HepG2 (cell line): ENCODE measurements around the gene THADA.

Experiments
- EP300 ChIP-seq, 3 experiments: sonication (generic) in 1 of 3; formaldehyde crosslinking in 1 of 3; IDR thresholded peaks; 2 replicates each; pipeline versions ENCODE4 v1.5.1 to v1.6.1; 2011 to 2020; ENCODE audit warnings: low read depth in 2 of 3, low read length in 2 of 3, borderline replicate concordance in 1 of 3, improper control_type of control experiment in 1 of 3, mild to moderate bottlenecking in 1 of 3, missing genetic modification reagents in 1 of 3, moderate library complexity in 1 of 3
- GTF3A ChIP-seq: sonication (generic); formaldehyde crosslinking; conservative IDR thresholded peaks from 2 replicates; pipeline ENCODE4 v1.4.0; 2020; ENCODE audit warnings: mild to moderate bottlenecking, missing genetic modification reagents
- POLR2AphosphoS2 ChIP-seq: IDR thresholded peaks from 2 replicates; pipeline ENCODE4 v1.6.1; 2011; ENCODE audit warnings: low read depth, low read length, improper control_type of control experiment
- POLR2AphosphoS5 ChIP-seq: IDR thresholded peaks from 2 replicates; pipeline ENCODE4 v1.6.1; 2012; ENCODE audit warnings: low read depth, low read length
- ZNF17 ChIP-seq: sonication (generic); formaldehyde crosslinking; IDR thresholded peaks from 2 replicates; pipeline ENCODE4 v1.5.0; 2020; ENCODE audit warnings: mild to moderate bottlenecking, missing genetic modification reagents
- ZNF232 ChIP-seq: sonication (generic); formaldehyde crosslinking; IDR thresholded peaks from 2 replicates; pipeline ENCODE4 v1.4.0; 2020; ENCODE audit warnings: missing genetic modification reagents, borderline replicate concordance
- ZNF260 ChIP-seq: sonication (generic); formaldehyde crosslinking; IDR thresholded peaks from 2 replicates; pipeline ENCODE4 v1.4.0; 2020; ENCODE audit warnings: missing genetic modification reagents, low read depth, mild to moderate bottlenecking, borderline replicate concordance
- TF ChIP-seq, protein P1 (sequence below): sonication (generic); formaldehyde crosslinking; IDR thresholded peaks from 2 replicates; pipeline ENCODE4 v1.5.0; 2020; ENCODE audit warnings: mild to moderate bottlenecking, missing genetic modification reagents, moderate library complexity
- TF ChIP-seq, protein P2 (sequence below): sonication (generic); formaldehyde crosslinking; IDR thresholded peaks from 2 replicates; pipeline ENCODE4 v1.4.0; 2020; ENCODE audit warnings: mild to moderate bottlenecking, missing genetic modification reagents
- TF ChIP-seq, protein P3 (sequence below): sonication (generic); formaldehyde crosslinking; IDR thresholded peaks from 2 replicates; pipeline ENCODE4 v1.5.0; 2020; ENCODE audit warnings: missing genetic modification reagents
- TF ChIP-seq, protein P4 (sequence below): sonication (generic); formaldehyde crosslinking; IDR thresholded peaks from 2 replicates; pipeline ENCODE4 v1.4.0; 2020; ENCODE audit warnings: missing genetic modification reagents, borderline replicate concordance

DNA sequence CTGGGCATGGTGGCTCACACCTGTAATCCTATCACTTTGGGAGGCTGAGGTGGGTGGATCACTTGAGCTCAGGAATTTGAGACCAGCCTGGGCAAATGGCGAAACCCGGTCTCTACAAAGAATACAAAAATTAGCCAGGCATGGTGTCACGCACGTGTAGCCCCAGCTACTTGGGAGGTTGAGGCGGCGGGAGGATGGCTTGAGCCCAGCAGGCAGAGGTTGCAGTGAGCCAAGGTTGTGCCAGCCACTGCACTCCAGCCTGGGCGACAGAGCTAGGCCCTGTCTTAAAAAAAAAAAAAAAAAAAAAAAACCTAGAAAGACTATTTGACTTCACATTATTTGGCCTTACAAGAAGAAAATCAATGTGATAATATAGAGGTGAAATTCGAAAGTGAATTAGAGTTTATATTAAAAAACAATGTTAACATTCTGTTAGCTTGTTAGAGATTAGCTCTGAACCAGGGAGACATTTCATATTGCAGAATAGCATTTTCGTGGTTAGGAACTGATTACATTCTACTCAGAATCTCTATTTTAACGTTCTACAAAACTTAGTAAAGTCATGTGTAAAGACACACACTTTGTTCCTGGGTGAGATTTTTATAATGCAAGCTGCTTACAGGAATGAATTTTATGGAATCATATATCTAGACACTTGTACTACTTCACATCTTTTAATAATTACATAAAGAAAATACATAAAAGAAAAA is 120.5 kb downstream of the THADA start:
- TF ChIP-seq, protein P1, sequence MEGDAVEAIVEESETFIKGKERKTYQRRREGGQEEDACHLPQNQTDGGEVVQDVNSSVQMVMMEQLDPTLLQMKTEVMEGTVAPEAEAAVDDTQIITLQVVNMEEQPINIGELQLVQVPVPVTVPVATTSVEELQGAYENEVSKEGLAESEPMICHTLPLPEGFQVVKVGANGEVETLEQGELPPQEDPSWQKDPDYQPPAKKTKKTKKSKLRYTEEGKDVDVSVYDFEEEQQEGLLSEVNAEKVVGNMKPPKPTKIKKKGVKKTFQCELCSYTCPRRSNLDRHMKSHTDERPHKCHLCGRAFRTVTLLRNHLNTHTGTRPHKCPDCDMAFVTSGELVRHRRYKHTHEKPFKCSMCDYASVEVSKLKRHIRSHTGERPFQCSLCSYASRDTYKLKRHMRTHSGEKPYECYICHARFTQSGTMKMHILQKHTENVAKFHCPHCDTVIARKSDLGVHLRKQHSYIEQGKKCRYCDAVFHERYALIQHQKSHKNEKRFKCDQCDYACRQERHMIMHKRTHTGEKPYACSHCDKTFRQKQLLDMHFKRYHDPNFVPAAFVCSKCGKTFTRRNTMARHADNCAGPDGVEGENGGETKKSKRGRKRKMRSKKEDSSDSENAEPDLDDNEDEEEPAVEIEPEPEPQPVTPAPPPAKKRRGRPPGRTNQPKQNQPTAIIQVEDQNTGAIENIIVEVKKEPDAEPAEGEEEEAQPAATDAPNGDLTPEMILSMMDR (CRISPR knock-in tag) = no peak
- TF ChIP-seq, protein P2, sequence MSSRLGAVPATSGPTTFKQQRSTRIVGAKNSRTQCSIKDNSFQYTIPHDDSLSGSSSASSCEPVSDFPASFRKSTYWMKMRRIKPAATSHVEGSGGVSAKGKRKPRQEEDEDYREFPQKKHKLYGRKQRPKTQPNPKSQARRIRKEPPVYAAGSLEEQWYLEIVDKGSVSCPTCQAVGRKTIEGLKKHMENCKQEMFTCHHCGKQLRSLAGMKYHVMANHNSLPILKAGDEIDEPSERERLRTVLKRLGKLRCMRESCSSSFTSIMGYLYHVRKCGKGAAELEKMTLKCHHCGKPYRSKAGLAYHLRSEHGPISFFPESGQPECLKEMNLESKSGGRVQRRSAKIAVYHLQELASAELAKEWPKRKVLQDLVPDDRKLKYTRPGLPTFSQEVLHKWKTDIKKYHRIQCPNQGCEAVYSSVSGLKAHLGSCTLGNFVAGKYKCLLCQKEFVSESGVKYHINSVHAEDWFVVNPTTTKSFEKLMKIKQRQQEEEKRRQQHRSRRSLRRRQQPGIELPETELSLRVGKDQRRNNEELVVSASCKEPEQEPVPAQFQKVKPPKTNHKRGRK = no peak
- TF ChIP-seq, protein P3, sequence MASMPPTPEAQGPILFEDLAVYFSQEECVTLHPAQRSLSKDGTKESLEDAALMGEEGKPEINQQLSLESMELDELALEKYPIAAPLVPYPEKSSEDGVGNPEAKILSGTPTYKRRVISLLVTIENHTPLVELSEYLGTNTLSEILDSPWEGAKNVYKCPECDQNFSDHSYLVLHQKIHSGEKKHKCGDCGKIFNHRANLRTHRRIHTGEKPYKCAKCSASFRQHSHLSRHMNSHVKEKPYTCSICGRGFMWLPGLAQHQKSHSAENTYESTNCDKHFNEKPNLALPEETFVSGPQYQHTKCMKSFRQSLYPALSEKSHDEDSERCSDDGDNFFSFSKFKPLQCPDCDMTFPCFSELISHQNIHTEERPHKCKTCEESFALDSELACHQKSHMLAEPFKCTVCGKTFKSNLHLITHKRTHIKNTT (CRISPR knock-in tag) = no peak
- no peak for TF ChIP-seq GTF3A (CRISPR knock-in tag)
- no peak for TF ChIP-seq POLR2AphosphoS2
- no peak for TF ChIP-seq ZNF260 (CRISPR knock-in tag)
- TF ChIP-seq POLR2AphosphoS5 = no peak
- TF ChIP-seq, protein P4, sequence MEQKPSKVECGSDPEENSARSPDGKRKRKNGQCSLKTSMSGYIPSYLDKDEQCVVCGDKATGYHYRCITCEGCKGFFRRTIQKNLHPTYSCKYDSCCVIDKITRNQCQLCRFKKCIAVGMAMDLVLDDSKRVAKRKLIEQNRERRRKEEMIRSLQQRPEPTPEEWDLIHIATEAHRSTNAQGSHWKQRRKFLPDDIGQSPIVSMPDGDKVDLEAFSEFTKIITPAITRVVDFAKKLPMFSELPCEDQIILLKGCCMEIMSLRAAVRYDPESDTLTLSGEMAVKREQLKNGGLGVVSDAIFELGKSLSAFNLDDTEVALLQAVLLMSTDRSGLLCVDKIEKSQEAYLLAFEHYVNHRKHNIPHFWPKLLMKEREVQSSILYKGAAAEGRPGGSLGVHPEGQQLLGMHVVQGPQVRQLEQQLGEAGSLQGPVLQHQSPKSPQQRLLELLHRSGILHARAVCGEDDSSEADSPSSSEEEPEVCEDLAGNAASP (CRISPR knock-in tag) = no peak
- TF ChIP-seq EP300 (IDR thresholded peaks at IDR 0.05; ENCODE audit: low read depth in 2 of 2, low read length in 2 of 2) = no peak
- TF ChIP-seq EP300 (CRISPR knock-in tag; IDR thresholded peaks at IDR 0.05; ENCODE audit: borderline replicate concordance) = no peak
- no peak for TF ChIP-seq ZNF17 (CRISPR knock-in tag)
- TF ChIP-seq ZNF232 (CRISPR knock-in tag) = no peak
